Sigmoid colon (tissue), 7 donors: Measurements from ENCODE around the gene UBAC1. TPM values are rescaled to one million over a fixed set of nuclear protein-coding genes. Genes with fewer than 3 reads are reported as not detected.

Experiments used
- DNase-seq: peaks from one replicate; pipeline ENCODE4 v3.0.0-alpha.2; 2019
- H3K27ac ChIP-seq, 4 donors: fragments of 200-600 bp; sonication (generic); one replicate each; pipeline ENCODE4 v1.5.1; 2016 to 2019; ENCODE audit warnings: mild to moderate bottlenecking in 1 of 4
- H3K27me3 ChIP-seq, 3 donors: fragments of 200-600 bp; sonication (generic); one replicate each; pipeline ENCODE4 v1.5.1; 2019; ENCODE audit warnings: mild to moderate bottlenecking in 1 of 3
- H3K36me3 ChIP-seq, 4 donors: fragments of 200-600 bp; sonication (generic); one replicate each; pipeline ENCODE4 v1.5.1; 2016 to 2019
- H3K4me1 ChIP-seq, 4 donors: fragments of 200-600 bp; sonication (generic); one replicate each; pipeline ENCODE4 v1.5.1; 2017 to 2019
- H3K4me3 ChIP-seq, 4 donors: fragments of 200-600 bp; sonication (generic); one replicate each; pipeline ENCODE4 v1.5.1; 2017 to 2019; ENCODE audit warnings: mild to moderate bottlenecking in 2 of 4, moderate library complexity in 1 of 4
- H3K9me3 ChIP-seq, 4 donors: fragments of 200-600 bp in 3 of 4; sonication (generic) in 3 of 4; one replicate each; pipeline versions ENCODE4 v1.5.1 to v1.6.1; 2013 to 2019
- CTCF ChIP-seq, 4 experiments: fragments of 450-650 bp in 3 of 4; fragments of 200-600 bp in 1 of 4; IDR thresholded peaks; one replicate each; pipeline ENCODE4 v1.5.1; 2016 to 2019; ENCODE audit warnings: antibody characterized with exemption in 4 of 4, mild to moderate bottlenecking in 3 of 4, moderate library complexity in 2 of 4
- EP300 ChIP-seq, 4 donors: sonication (generic); formaldehyde crosslinking; IDR thresholded peaks; one replicate each; pipeline ENCODE4 v1.6.1; 2017; ENCODE audit warnings: antibody characterized with exemption in 4 of 4
- POLR2A ChIP-seq, 2 donors: fragments of 450-650 bp; IDR thresholded peaks; one replicate each; pipeline ENCODE4 v1.6.1; 2016; ENCODE audit warnings: antibody characterized with exemption in 2 of 2, mild to moderate bottlenecking in 2 of 2, moderate library complexity in 2 of 2
- POLR2AphosphoS5 ChIP-seq, 4 donors: sonication (generic); formaldehyde crosslinking; IDR thresholded peaks; one replicate each; pipeline ENCODE4 v1.6.1; 2017; ENCODE audit warnings: antibody characterized with exemption in 4 of 4
- WGBS, 2 donors: extraction: QIAGEN DNeasy Blood & Tissue Kit; methylation state at CpG; one replicate each; pipeline ENCODE4 v1.1.7; 2013; 5-methylcytosine and 5-hydroxymethylcytosine counted together
- intact Hi-C: fragments of 100-400 bp; cut with DNase I; formaldehyde crosslinking; loops from one replicate; pipeline ENCODE4 v1.15.1; 2023
- polyA plus RNA-seq, 3 donors: library from polyadenylated mRNA; stranded (reverse); fragments of 200-250 nt; gene quantifications; one replicate each; pipeline ENCODE4 v1.2.3, GENCODE V29; 2013
- total RNA-seq, 4 donors: library from RNA; depleted of rRNA; stranded (reverse); fragments of >200 nt; gene quantifications; one replicate each; pipeline ENCODE4 v1.1.0, GENCODE V29; 2016
- donor health status: healthy with polysubstance abuse.
- donor health status: Bipolar disorder and iron deficiency.
- donor health status: healthy.

UBAC1 gene
- total RNA-seq (10 to 100 TPM; 57.4 to 80.9 (median 67.3) TPM), polyA plus RNA-seq (10 to 100 TPM; 60.8 to 76.3 (median 71.8) TPM)

- 0 to 1% methylated on average over 53 of the region's 53 CpGs for WGBS, 2 donors
- TF ChIP-seq EP300 (IDR thresholded peaks at IDR 0.05), result peak in 1 of 4 donors; percentile 61
- peak in 1 of 4 donors; percentile 55 for TF ChIP-seq POLR2AphosphoS5 (IDR thresholded peaks at IDR 0.05)
- no peak for TF ChIP-seq POLR2A (IDR thresholded peaks at IDR 0.05)
- TF ChIP-seq CTCF (IDR thresholded peaks at IDR 0.05), result peak in 2 of 4 experiments; percentile 16 to 22
Measured at GRCh38 chr9:135961277-135961715, at the start of gene UBAC1. Gene UBAC1, minus strand, starts transcription at chr9:135961373. Its CDS starts 211 bp downstream, at chr9:135961162.

DNA sequence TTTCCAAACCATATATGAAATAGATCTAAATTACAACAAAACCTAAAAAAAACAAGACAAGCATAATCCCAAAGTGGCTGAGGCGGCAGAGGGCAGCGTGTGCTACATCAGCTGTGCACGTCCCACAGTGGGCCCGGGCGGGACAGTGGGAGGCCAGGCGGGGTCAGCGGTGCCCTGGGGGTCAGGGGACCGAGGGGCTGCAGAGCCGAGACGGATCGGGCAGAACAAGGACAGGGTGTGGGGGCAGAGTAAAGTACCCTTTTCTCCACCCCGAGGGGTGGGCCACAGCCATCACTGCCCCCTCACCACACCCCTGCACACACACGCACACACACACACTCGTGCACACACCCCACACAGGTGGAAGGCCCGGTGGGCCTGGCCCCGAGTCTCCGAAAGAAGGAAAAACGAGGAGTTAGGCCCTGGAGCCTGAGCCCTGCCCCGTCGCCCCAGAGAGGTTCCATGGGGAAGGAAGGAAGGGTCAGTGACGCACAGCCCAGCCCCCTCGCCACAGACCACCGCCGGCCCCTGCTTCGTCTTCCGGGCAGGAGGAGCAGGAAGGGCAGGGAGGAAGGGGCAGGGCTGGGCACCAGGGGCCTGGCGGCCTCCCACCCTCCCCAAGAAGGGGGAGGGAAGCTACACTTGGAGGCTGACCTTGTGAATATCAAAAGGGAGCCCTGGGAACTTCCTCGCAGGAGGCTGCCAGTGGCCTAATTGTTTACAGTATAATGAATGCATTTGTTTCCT, 49.6 kb upstream of the UBAC1 start:
- peaks cover 4 to 46% (median 23%) of the 10 kb centered on the region in 4 donors for H3K36me3 ChIP-seq
- 88 to 92% methylated on average over 28 of the region's 28 CpGs for WGBS, 2 donors
- intact Hi-C loops, result loop anchor here (5.0 kb wide), 1 partner anchor 42 kb away; no protein-coding TSS in a partner anchor
- H3K27ac ChIP-seq, result peak overlapping the region; percentile 70 to 83 (median 75)
- peaks cover 0 to 56% (median 47%) of the 10 kb centered on the region in 4 donors for H3K4me1 ChIP-seq
- H3K27me3 ChIP-seq, result no peaks in the 10 kb centered on the region
- TF ChIP-seq EP300 (IDR thresholded peaks at IDR 0.05) (no peak), POLR2AphosphoS5 (IDR thresholded peaks at IDR 0.05) (peak in 2 of 4 donors; percentile 18 to 22)
- H3K4me3 ChIP-seq, result no peak overlapping the region
- H3K9me3 ChIP-seq, result no peaks in the 10 kb centered on the region
- DNase-seq, result peak; percentile 65

More at GRCh38 chr9:135961277-135961715, at the start of gene UBAC1:
- H3K27me3 ChIP-seq, result no peaks in the 10 kb centered on the region
- DNase-seq, result peak; percentile 98
- peaks cover 0 to 29% (median 21%) of the 10 kb centered on the region in 4 donors for H3K4me1 ChIP-seq
- H3K27ac ChIP-seq, result peak within 1 kb of the TSS; percentile 93 to 95 (median 94)
- intact Hi-C loops, result loop anchor here (1.0 to 10.0 kb wide), 3 partner anchors 54 to 284 kb away; partner anchors contain the start of genes CAMSAP1, QSOX2 and TMEM250
- peaks cover 0 to 3% (median 0%) of the 10 kb centered on the region in 4 donors for H3K36me3 ChIP-seq
- no peaks in the 10 kb centered on the region for H3K9me3 ChIP-seq
- H3K4me3 ChIP-seq, result peak within 1 kb of the TSS; percentile 86 to 99 (median 98)

- peaks cover 0 to 56% (median 47%) of the 10 kb centered on the region in 4 donors for H3K4me1 ChIP-seq
- TF ChIP-seq POLR2AphosphoS5 (IDR thresholded peaks at IDR 0.05) (no peak), POLR2A (IDR thresholded peaks at IDR 0.05) (no peak), EP300 (IDR thresholded peaks at IDR 0.05) (no peak), CTCF (IDR thresholded peaks at IDR 0.05) (no peak)
- no peak for DNase-seq
- 94% methylated on average over 17 of the region's 17 CpGs for WGBS, 2 donors
- H3K27ac ChIP-seq, result peak overlapping the region in 3 of 4 donors; percentile 31 to 83 (median 76)
- no peak overlapping the region for H3K4me3 ChIP-seq
- H3K27me3 ChIP-seq, result no peaks in the 10 kb centered on the region
- peaks cover 4 to 40% (median 21%) of the 10 kb centered on the region in 4 donors for H3K36me3 ChIP-seq
- no peaks in the 10 kb centered on the region for H3K9me3 ChIP-seq
- intact Hi-C loops, result loop anchor here (5.0 kb wide), 1 partner anchor 42 kb away; no protein-coding TSS in a partner anchor
Measured at GRCh38 chr9:136010176-136010575, 49.0 kb upstream of the UBAC1 start.

DNA sequence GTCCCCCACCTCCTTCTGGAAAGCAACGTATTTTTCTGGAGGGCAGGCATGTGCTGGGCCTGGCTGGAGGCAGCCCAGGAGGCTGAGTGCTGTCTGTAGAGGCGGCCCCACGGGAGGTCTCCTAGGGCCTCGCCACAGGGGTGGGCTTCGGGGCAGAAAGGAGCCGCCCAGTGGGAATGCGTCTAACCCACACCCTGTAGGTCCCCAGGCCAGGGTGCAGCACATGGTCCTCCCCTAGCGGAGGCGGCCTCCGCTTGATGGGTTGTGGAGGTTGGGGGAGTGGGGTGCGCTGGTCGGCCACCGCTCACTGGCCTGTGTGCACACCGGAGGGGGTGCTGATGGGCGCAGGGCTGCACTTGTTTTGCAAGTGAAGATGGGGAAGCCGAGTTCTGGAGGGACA, 48.3 kb upstream of the UBAC1 start:
- TF ChIP-seq EP300 (IDR thresholded peaks at IDR 0.05) (no peak), CTCF (IDR thresholded peaks at IDR 0.05) (no peak)
- Histone ChIP-seq H3K4me1 (peaks cover 0 to 56% (median 50%) of the 10 kb centered on the region in 4 donors), H3K27me3 (no peaks in the 10 kb centered on the region), H3K9me3 (no peaks in the 10 kb centered on the region), H3K27ac (peak overlapping the region in 3 of 4 donors; percentile 11 to 85 (median 83)), H3K36me3 (peaks cover 4 to 34% (median 21%) of the 10 kb centered on the region in 4 donors), H3K4me3 (no peak overlapping the region)
- WGBS, 2 donors, result 90 to 92% methylated on average over 16 of the region's 16 CpGs
- intact Hi-C loops, result no loop called here
- DNase-seq, result no peak

DNA sequence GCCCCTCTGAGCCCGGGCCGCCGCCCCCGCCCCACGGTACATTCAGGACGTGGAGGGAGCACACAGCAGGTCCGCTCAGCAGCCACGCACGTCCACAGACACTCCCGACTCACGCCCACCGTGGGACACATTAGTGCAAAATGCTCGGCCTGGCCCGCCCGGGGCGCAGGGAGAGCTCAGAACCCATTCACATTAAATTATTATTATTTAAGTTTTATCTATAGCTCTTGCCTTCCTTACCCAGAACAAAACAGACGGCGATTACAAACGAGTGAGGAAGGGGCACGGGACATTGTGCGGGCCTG, 47.5 kb upstream of the UBAC1 start:
- no peaks in the 10 kb centered on the region for H3K27me3 ChIP-seq
- H3K36me3 ChIP-seq, result peaks cover 4 to 32% (median 18%) of the 10 kb centered on the region in 4 donors
- intact Hi-C loops, result no loop called here
- no peak for DNase-seq
- peaks cover 0 to 65% (median 56%) of the 10 kb centered on the region in 4 donors for H3K4me1 ChIP-seq
- H3K9me3 ChIP-seq, result no peaks in the 10 kb centered on the region
- H3K27ac ChIP-seq, result peak overlapping the region; percentile 11 to 85 (median 74)
- 86 to 87% methylated on average over 21 of the region's 21 CpGs for WGBS, 2 donors
- no peak for TF ChIP-seq POLR2A (IDR thresholded peaks at IDR 0.05)
- no peak for TF ChIP-seq CTCF (IDR thresholded peaks at IDR 0.05)
- no peak overlapping the region for H3K4me3 ChIP-seq
